UCSD-AML1 (cell line): ENCODE data around the gene ARHGEF12.

Experiments used
- DNase-seq: peaks from one replicate; lab custom pipeline; 2025; ENCODE audit not compliant: unreplicated experiment; lab: John Stamatoyannopoulos, UW

ARHGEF12 gene

GRCh38 chr11:120316880-120317688 is 19.1 kb upstream of the ARHGEF12 start:
- no peak for DNase-seq

- DNase-seq, result no peak
Observed at GRCh38 chr11:120317689-120318480, 18.3 kb upstream of the ARHGEF12 start.

GRCh38 chr11:120318906-120319305 is 17.3 kb upstream of the ARHGEF12 start:
- DNase-seq, result no peak

- no peak for DNase-seq
Observed at GRCh38 chr11:120324932-120325810, 11.0 kb upstream of the ARHGEF12 start, which contains the start of gene TLCD5. Gene TLCD5, plus strand, starts transcription at chr11:120325299. Its CDS starts 2,143 bp downstream, at chr11:120327442.

GRCh38 chr11:120326228-120326627 is 10.0 kb upstream of the ARHGEF12 start:
- DNase-seq, result no peak

GRCh38 chr11:120326845-120327281 is 9.3 kb upstream of the ARHGEF12 start:
- DNase-seq, result no peak

GRCh38 chr11:120327311-120327710 is 8.9 kb upstream of the ARHGEF12 start:
- no peak for DNase-seq

- no peak for DNase-seq
Observed at GRCh38 chr11:120329556-120329955, 6.7 kb upstream of the ARHGEF12 start.

- DNase-seq, result no peak
Observed at GRCh38 chr11:120330045-120330444, 6.2 kb upstream of the ARHGEF12 start.

- no peak for DNase-seq
Observed at GRCh38 chr11:120331301-120331996, 4.8 kb upstream of the ARHGEF12 start.

- DNase-seq, result no peak
Observed at GRCh38 chr11:120332822-120333716, 3.1 kb upstream of the ARHGEF12 start.

GRCh38 chr11:120333801-120334200 is 2.4 kb upstream of the ARHGEF12 start:
- DNase-seq, result no peak

- DNase-seq, result no peak
Observed at GRCh38 chr11:120334332-120334731, 1.9 kb upstream of the ARHGEF12 start.

- DNase-seq, result no peak
Observed at GRCh38 chr11:120334894-120335462, 1.2 kb upstream of the ARHGEF12 start.

- no peak for DNase-seq
Observed at GRCh38 chr11:120335556-120335907, 681 bp upstream of the ARHGEF12 start.

- peak; percentile 66 for DNase-seq
Observed at GRCh38 chr11:120336641-120337354, 585 bp downstream of the ARHGEF12 start.

GRCh38 chr11:120337355-120338106 is 1.3 kb downstream of the ARHGEF12 start:
- DNase-seq, result no peak
